HG02943 (cell line): ENCODE results near the gene SLC5A6.
"Not testable (repeated sequence)": the region's sequence is repeated elsewhere in the genome, so short reads cannot be mapped to it uniquely, and the experiment has no call there.

Source experiments
- ATAC-seq: cut with Tn5 transposase; IDR thresholded peaks from one replicate; pipeline ENCODE4 v1.9.1; 2021; ENCODE audit warnings: mild to moderate bottlenecking, low read depth, moderate library complexity; ENCODE audit not compliant: unreplicated experiment

Gene SLC5A6

DNA sequence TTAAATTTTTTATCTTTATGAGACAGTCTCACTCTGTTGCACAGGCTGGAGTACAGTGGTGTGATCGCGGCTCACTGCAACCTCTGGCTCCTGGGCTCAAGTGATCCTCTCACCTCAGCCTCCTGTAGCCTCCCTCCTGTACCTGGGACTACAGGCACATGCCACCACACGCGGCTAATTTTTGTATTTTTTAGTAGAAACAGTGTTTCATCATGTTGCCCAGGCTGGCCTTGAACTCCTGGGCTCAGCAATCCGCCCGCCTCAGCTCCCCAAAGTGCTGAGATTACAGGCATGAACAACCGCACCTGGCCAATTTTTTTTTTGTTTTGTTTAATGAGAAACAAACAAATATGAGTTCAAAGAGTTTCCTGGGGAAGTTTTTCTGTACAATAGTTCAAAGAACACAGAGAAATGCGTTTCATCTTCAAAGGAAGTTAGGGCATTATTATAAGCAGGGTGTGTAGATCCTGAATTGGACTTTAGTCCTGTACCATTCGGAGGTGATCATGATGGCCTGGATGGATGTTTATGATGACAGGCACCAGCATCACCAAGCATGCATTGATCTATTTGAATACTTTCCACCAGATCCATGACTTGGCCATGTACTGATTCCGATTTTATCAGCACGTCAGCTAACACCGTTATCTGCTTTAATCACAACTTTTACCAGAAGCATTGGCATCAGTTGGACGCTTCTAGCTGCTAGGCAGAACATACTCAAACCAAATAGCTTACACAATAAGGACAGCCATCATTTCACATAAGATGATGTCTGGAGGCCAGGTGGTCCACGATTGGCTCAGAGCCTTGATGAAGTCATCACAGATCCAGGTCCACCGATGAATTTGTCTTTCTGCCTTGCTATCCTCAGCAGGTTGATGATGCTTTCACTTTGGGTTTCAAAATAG lies 34.4 kb downstream of the SLC5A6 start:
- ATAC-seq: no peak

DNA sequence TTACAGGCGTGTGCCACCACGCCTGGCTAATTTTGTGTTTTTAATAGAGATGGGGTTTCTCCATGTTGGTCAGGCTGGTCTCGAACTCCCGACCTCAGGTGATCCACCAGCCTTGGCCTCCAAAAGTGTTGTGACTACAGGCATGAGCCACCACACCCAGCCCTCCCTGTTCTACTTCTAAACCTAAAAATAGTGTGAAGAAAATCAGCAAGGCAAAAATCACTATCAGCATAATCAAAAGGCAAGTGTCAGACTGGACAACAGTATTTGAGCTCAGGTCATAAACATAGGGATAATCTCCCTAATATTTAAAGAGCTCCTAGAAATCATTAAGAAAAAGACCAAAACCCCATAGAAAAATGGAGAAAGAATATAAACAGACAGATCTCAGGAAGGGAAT lies 36.3 kb downstream of the SLC5A6 start:
- not testable (repeated sequence) for ATAC-seq

DNA sequence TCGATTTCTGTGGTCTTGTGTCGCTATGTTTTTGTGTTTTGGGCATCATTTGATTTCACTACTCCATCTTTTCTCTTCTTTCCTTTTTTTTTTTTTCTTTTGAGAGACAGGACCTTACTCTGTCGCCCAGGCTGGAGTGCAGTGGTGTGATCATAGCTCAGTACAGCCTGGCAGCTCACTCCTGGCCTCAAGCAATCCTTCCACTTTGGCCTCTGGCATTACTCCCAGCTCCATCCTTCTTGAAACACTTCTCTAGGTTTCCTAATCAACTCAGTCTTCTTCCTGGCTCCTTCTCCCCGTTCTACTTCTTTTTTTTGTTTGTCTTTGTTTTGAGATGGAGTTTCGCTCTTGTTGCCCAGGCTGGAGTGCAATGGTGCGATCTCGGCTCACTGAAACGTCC lies 36.7 kb downstream of the SLC5A6 start:
- no peak for ATAC-seq

- no peak for ATAC-seq
Observed at GRCh38 chr2:27174638-27175037, 37.4 kb downstream of the SLC5A6 start.

DNA sequence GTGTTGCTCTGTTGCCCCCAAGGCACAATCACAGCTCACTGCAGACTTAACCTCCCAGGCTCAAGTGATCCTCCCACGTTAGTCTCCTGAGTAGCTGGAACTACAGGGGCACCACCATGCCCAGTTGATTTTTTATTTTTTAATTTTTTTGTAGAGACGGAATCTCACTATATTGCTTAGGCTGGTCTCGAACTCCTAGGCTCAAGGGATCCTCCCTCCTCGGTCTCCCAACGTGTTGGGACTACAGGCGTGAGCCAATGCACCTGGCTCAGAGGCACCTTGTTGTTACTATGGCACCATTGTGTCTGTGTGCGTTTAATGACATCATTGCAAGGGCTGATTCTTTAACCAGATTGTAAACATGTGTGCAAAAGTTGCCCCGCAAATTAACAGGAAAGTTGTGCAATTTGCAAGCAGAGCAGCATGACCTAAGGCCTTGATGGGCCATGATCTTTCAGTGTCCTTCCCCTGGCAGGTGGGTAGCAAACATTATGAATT lies 40.7 kb downstream of the SLC5A6 start:
- no peak for ATAC-seq

DNA sequence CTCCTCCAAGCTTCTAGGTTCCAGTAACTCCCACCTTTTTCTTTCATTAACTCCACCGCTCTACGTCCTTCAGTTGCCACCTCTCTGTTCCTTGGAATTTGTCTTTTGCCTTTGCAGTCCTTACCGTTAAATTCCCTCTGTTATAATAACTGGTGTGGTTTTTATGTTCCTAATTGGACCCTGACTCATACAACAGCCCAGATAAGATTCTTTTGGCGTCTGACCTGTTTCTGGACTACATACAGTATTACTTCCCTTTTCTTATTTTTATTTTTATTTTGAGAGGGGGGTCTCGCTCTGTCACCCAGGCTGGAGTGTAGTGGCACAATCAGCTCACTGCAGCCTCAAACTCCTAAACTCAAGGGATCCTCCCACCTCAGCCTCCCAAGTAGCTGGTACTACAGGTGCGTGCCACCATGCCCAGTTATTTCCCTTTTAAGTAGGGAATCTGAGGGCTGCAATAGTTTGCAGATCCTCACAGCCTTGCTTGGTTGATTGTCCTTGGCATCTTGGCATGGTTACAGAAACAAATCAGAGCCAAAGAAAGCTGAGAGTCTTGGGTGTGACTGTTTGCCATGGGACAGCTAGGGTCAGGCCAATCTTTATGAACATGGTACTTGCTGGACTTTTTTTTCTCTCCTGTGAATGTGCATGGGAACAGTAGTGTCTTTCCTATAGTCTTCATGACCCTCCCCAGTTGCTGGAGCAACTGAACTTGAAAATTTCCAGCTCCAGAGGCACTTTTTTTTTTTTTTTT lies 41.3 kb downstream of the SLC5A6 start:
- no peak for ATAC-seq

- no peak for ATAC-seq
Observed at GRCh38 chr2:27164960-27165763, 46.9 kb downstream of the SLC5A6 start.

DNA sequence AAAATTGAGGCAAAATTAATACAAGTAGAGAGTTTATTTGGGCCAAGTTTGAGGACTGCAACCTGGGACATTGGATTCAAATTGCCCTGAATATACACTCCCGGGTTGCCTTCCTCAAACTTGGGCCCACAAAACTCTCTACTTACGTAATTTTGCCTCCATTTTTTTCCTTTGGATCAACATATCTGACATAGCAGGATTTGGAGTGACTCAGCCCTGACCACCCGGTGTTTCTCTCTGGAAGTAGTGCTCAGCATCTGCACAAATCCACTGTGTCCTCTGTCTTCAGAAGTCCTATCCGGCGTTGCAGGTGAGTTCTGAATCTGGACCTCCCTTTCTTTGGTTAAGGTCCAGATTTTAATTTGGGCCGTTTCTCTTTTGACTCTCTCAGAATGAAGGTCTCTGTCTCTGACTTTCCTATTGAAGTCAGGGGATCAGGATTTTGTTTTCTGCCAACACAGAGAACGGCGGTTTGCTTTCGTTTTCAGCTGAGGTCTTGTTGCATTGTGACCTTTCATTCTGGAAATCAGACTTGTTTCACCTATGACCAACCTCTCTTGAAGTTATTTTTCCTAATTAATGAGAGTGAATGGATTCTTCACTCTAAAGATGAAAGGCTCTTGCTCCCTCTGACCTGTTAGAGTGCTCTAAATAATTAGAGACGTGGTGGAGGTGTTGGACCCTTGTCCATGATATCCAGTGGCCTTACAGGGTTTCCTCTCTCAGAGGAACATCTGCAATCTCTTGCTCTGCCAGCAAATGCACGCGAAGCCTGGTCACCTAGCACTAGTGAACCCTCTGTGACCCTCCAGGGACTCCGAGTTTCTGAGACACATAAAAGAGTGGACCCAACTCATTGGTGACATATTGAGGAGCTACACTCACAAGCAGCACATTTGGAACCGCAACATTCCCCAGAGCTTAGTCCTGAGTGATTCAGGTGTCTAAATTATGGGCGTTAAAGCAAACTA lies 49.6 kb downstream of the SLC5A6 start:
- ATAC-seq: no peak

DNA sequence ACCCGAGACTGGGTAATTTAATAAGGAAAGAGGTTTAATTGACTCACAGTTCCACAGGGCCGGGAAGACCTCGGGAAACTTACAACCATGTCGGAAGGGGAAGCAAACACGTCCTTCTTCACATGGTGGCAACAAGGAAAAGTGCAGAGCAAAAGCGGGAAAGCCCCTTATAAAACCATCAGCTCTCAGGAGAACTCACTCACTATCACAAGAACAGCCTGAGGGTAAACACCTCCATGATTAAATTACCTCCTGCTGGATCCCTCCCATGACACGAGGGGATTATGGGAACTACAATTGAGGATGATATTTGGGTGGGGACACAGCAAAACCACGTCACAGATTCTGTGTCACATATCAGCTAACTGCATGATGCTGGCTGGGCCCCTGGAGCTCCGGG lies 51.9 kb downstream of the SLC5A6 start:
- no peak for ATAC-seq

- no peak for ATAC-seq
Observed at GRCh38 chr2:27159271-27159670, 52.8 kb downstream of the SLC5A6 start.

- no peak for ATAC-seq
Observed at GRCh38 chr2:27158468-27158867, 53.6 kb downstream of the SLC5A6 start.

DNA sequence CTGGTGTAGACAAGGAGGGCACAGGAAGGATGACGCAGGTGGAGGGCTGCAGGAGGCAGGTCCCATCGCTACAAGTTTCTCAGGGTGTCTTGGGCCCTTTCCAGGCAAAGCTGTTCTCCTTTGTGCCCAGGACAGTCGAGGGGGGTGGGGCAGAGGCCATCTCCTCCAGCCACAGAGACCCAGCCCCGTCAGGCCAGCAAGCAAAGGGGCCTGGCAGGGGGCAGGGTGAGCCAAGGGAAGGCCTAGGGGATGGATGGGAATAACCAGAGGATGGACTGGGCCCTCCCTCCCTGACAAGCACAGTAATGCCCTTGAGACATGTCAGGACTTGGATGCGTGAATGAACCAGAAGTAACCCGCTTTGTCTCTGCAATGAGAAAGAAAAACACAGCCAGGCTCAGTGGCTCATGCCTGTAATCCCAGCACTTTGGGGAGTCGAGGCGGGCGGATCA lies 57.0 kb downstream of the SLC5A6 start:
- ATAC-seq: no peak

- no peak for ATAC-seq
Observed at GRCh38 chr2:27154488-27154887, 57.6 kb downstream of the SLC5A6 start.

- ATAC-seq: no peak
Observed at GRCh38 chr2:27152796-27153464, 59.1 kb downstream of the SLC5A6 start.

- no peak for ATAC-seq
Observed at GRCh38 chr2:27152102-27152795, 59.8 kb downstream of the SLC5A6 start.

DNA sequence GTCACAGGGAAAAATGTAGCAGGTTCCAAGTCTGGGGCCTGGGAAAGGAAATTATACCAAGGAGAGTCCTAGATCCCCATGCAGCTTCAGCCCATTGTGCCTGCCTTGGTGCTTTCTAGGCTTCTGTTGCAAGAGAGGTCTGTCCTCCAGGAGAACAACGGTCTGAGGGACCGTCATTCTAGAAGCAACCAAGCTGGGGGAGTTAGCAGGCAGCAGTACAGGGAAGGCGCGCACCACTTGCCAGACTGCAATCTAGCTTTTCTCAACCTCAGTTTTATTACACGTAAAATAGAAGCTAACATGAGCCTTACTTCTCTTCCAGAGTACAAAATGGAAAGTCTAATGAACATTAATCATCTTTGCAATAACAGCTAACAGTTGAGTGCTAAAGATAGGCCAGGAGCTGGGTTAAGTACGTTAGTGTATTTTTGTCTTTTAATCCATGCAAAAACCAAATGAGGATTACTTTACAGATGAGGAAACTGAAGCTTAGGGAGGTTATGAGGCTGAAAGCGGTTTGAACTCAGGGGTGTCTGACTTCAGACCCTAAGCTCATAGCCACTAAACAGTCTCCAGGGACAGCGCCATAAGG lies 61.3 kb downstream of the SLC5A6 start:
- no peak for ATAC-seq
